Lower leg skin (tissue), 4 donors: ENCODE results near the gene CARD11. TPM values are rescaled to one million over a fixed set of nuclear protein-coding genes. Genes with fewer than 3 reads are reported as not detected.

Source experiments
- DNase-seq, 2 donors: peaks; one replicate each; pipeline ENCODE4 v3.0.0-alpha.2; 2019; ENCODE audit warnings: low spot score in 2 of 2
- H3K4me3 ChIP-seq: fragments of 200-600 bp; sonication (generic); 2 replicates; pipeline ENCODE4 v1.5.1; 2017; ENCODE audit warnings: mild to moderate bottlenecking, low read depth; ENCODE audit not compliant: poor library complexity, severe bottlenecking
- POLR2A ChIP-seq, 2 donors: fragments of 450-650 bp; IDR thresholded peaks; one replicate each; pipeline ENCODE4 v1.6.1; 2016 to 2017; ENCODE audit warnings: antibody characterized with exemption in 2 of 2, mild to moderate bottlenecking in 1 of 2, moderate library complexity in 1 of 2
- WGBS, 2 donors: methylation state at CpG; one replicate each; pipeline ENCODE4 v1.1.5; 2018; 5-methylcytosine and 5-hydroxymethylcytosine counted together
- intact Hi-C: fragments of 100-400 bp; cut with DNase I; formaldehyde crosslinking; loops from one replicate; pipeline ENCODE4 v1.15.0; 2023; ENCODE audit warnings: low total_unique reads
- total RNA-seq, 4 donors: library from RNA; depleted of rRNA; stranded (reverse); fragments of >200 nt; gene quantifications; one replicate each; pipeline ENCODE4 v1.1.0, GENCODE V29; 2016
- TF ChIP-seq, protein P1 (sequence below), 3 donors: fragments of 450-650 bp; IDR thresholded peaks; one replicate each; pipeline ENCODE4 v1.5.1; 2016; ENCODE audit warnings: antibody characterized with exemption in 3 of 3, mild to moderate bottlenecking in 3 of 3, moderate library complexity in 2 of 3

CARD11 gene
- total RNA-seq, 4 donors from 2014 or later = 0.17 to 0.68 TPM; not detected in 2

DNA sequence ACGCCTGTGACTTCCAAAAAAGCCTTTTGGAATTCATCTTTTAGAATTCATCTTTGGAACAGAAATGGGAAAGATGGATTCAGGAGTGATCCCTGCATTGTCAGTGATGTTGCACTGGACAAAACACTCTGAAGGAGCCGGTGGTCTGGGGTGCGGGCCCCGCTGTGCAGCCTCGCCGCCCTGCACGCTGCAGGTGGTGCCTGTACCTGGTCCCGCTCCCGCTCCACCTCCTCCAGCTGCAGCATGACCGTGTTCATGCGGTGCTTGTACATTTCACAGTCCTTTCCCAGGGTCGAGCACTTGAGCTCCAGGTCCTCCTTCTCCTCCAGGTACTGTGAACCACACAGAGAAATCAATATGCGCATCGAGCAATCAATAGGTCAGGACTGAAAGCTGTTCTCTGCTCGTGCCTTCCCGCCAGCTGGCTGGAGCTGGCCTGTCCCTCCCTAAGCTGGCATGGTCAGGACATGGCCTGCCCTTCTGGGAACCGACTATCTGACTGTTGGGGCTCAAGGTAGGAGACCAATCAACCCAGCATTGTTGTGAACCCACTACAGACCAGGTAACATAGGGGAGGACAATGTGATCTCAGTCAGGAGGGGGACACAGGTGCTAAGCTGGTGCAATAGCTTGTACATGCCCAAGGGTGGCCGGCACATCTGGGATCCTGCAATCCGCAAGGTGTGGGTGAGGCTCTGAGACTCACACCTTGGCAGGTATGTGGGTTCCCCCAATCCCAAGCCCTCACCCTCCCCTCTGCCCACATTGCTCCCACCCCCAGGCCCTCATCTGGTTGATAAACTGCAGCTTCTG lies 105.8 kb downstream of the CARD11 start:
- intact Hi-C loops = no loop called here
- WGBS, 2 donors = 88 to 92% methylated on average over 19 of the region's 19 CpGs
- DNase-seq = peak in 1 of 2 donors; percentile 70
- TF ChIP-seq, protein P1, sequence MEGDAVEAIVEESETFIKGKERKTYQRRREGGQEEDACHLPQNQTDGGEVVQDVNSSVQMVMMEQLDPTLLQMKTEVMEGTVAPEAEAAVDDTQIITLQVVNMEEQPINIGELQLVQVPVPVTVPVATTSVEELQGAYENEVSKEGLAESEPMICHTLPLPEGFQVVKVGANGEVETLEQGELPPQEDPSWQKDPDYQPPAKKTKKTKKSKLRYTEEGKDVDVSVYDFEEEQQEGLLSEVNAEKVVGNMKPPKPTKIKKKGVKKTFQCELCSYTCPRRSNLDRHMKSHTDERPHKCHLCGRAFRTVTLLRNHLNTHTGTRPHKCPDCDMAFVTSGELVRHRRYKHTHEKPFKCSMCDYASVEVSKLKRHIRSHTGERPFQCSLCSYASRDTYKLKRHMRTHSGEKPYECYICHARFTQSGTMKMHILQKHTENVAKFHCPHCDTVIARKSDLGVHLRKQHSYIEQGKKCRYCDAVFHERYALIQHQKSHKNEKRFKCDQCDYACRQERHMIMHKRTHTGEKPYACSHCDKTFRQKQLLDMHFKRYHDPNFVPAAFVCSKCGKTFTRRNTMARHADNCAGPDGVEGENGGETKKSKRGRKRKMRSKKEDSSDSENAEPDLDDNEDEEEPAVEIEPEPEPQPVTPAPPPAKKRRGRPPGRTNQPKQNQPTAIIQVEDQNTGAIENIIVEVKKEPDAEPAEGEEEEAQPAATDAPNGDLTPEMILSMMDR (IDR thresholded peaks at IDR 0.05) = no peak
- no peak for TF ChIP-seq POLR2A (IDR thresholded peaks at IDR 0.05)
- H3K4me3 ChIP-seq = no peak overlapping the region

DNA sequence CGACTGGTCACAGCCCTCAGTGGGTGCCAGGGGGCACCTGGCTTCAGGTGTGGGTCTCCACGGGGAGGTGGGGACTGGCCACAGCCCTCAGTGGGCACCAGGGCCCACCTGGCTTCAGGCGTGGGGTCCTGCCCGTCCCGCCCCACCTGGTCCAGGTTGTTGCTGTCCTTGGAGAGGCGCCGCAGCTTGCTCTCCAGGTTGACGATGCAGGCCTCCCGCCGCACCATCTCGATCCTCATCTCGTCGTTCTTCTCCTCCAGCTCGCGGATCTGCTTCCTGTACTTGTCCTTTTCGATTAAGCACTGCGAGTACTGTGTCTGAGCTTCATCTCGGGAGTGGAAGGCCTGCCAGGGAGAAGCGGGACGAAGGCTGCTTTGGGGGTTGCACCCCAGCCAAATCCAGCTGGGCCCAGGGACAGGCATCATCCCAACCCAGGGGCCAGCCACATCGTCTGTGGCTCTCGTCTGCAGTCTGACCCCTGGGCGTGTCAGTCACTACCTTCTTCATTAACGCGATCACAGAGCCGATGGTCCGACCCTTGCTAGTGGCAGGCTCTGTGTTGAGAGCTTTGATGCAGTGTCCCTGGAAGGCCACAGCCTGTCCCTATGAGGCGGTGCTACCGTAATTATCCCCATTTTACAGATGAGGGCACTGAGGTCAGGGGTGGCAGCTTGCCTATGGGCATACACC lies 106.6 kb downstream of the CARD11 start:
- 83 to 89% methylated on average over 28 to 29 of the region's 29 CpGs for WGBS, 2 donors
- TF ChIP-seq, protein P1 (IDR thresholded peaks at IDR 0.05) = no peak
- no peak for TF ChIP-seq POLR2A (IDR thresholded peaks at IDR 0.05)
- H3K4me3 ChIP-seq = no peak overlapping the region
- intact Hi-C loops = no loop called here
- peak in 1 of 2 donors; percentile 59 for DNase-seq

DNA sequence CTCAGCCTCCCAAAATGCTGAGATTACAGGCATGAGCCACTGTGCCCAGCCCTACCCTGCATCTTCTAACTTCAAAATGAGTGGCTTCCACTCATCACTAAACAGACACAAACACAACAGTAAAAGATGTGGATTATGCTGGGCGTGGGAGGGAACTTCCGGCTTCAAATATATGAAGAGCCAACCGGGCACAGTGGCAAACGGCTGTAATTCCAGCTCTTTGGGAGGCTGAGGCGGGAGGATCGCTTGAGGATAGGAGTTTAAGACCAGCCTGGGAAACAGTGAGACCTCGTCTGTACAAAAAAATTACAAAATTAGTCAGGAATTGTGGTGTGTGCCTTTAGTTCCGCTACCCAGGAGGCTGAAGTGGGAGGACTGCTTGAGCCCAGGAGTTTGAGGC lies 107.4 kb downstream of the CARD11 start:
- no peak for TF ChIP-seq POLR2A (IDR thresholded peaks at IDR 0.05)
- TF ChIP-seq, protein P1 (IDR thresholded peaks at IDR 0.05) = no peak
- 88% methylated on average over 8 of the region's 8 CpGs for WGBS, 2 donors
- no peak overlapping the region for H3K4me3 ChIP-seq
- peak in 1 of 2 donors; percentile 59 for DNase-seq
- intact Hi-C loops = no loop called here

DNA sequence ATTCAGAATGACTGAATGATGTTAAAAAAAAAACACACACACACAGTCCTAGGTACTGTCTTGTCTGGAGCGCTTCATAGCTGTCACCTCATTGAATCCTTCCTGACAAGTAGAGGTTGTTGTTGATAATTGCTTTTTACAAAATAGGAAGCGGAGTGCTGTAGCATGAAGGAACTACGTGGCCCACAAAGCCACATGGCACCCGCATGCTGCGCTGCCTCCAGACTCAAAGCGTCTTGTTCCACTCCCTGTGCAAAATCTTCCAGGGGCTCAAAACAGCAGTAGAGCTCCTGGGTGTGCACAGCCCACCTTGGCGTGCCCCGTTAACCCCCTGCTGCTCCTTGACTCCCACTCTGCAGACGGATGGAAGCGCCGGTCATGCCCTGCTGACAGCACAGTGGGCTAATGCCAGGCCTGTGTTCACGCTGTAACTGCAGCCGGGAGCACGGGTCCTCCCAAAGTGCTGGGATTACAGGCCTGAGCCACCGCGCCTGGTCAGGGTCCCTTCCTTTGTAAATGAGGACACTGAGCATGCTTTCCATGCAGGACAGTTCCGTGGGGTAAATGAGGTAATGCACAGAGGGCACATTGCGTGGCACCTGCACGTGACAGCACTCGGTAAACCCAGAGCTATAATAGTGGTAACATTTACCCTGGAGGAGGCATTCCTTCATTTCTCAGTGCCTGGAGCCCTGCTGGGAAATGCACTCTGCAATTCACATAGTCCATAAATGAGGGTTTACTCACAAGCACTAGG lies 108.5 kb downstream of the CARD11 start:
- WGBS, 2 donors = 78 to 86% methylated on average over 19 to 20 of the region's 20 CpGs
- no peak overlapping the region for H3K4me3 ChIP-seq
- TF ChIP-seq POLR2A (IDR thresholded peaks at IDR 0.05) = no peak
- TF ChIP-seq, protein P1 (IDR thresholded peaks at IDR 0.05) = no peak
- intact Hi-C loops = no loop called here
- peak in 1 of 2 donors; percentile 62 for DNase-seq

DNA sequence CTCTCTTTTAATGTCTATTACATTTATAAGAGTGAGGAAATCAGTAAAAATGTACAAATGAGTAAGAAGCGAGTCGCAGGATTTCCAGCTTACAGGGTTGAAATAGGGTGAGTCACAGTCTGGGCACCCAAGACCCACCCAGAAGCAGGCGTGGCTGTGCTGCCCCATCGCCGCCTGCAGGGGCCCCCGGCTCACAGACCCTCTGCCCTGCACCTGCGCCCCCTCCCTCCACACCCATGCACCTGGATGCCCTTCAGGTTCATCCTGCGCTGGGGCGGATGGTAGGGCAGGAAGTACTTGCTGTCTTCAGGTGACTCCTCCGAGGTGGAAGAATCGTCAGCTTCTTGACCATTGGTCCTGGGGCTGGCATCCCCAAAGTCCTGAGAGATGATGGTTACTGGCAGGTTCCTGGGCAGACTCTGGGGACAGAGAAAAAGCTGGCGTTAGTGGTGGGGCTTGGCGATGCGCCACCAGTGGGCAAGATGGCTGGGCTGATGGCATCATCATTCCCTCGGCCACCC lies 109.4 kb downstream of the CARD11 start:
- DNase-seq = peak in 1 of 2 donors; percentile 83
- TF ChIP-seq, protein P1 (IDR thresholded peaks at IDR 0.05) = no peak
- no peak for TF ChIP-seq POLR2A (IDR thresholded peaks at IDR 0.05)
- 62 to 72% methylated on average over 14 to 15 of the region's 15 CpGs for WGBS, 2 donors
- intact Hi-C loops = no loop called here
- no peak overlapping the region for H3K4me3 ChIP-seq
